CD14-positive monocyte (primary cell): ENCODE data around the gene KCNJ6. TPM values are rescaled to one million over a fixed set of nuclear protein-coding genes. Genes with fewer than 3 reads are reported as not detected.
"Not testable (repeated sequence)": the region's sequence is repeated elsewhere in the genome, so short reads cannot be mapped to it uniquely, and the experiment has no call there.

Experiments used
- DNase-seq, 3 donors: peaks; one replicate each; pipeline ENCODE4 v3.0.0-alpha.2; 2011 to 2022
- H2AFZ ChIP-seq: 2 replicates; pipeline ENCODE4 v1.6.0; 2012; ENCODE audit warnings: mild to moderate bottlenecking, low read depth, low read length, inconsistent platforms; ENCODE audit not compliant: insufficient read depth, poor library complexity, severe bottlenecking
- H3K27ac ChIP-seq, 2 donors: 1 replicate in 1 of 2; 2 replicates in 1 of 2; pipeline ENCODE4 v1.5.1; 2012 to 2013; ENCODE audit warnings: low read length in 2 of 2, control low read depth in 1 of 2, inconsistent platforms in 1 of 2, low read depth in 1 of 2, mild to moderate bottlenecking in 1 of 2
- H3K27me3 ChIP-seq, 2 donors: one replicate each; pipeline versions ENCODE4 v1.6.0 to v1.6.1; 2011 to 2013; ENCODE audit warnings: low read length in 2 of 2; ENCODE audit not compliant: control insufficient read depth in 2 of 2, insufficient read depth in 2 of 2
- H3K36me3 ChIP-seq, 2 donors: replicated peaks in 1 of 2; 1 replicate in 1 of 2; 2 replicates in 1 of 2; pipeline versions ENCODE4 v1.5.1 to v1.6.1; 2012 to 2013; ENCODE audit warnings: low read length in 2 of 2, control low read depth in 1 of 2, inconsistent platforms in 1 of 2, mild to moderate bottlenecking in 1 of 2; ENCODE audit not compliant: insufficient read depth in 2 of 2, control insufficient read depth in 1 of 2
- H3K4me1 ChIP-seq, 2 donors: 1 replicate in 1 of 2; 2 replicates in 1 of 2; pipeline versions ENCODE4 v1.5.1 to v1.6.1; 2012 to 2013; ENCODE audit warnings: low read length in 2 of 2, control low read depth in 1 of 2, inconsistent platforms in 1 of 2, mild to moderate bottlenecking in 1 of 2, moderate library complexity in 1 of 2; ENCODE audit not compliant: insufficient read depth in 2 of 2, control insufficient read depth in 1 of 2
- H3K4me2 ChIP-seq: replicated peaks from 2 replicates; pipeline ENCODE3; 2012; ENCODE audit warnings: low read length, moderate library complexity, mild to moderate bottlenecking; ENCODE audit not compliant: poor library complexity, severe bottlenecking; ENCODE audit errors: extremely low read depth
- H3K4me3 ChIP-seq, 3 experiments: fragments of 200-600 bp in 1 of 3; sonication (generic) in 1 of 3; replicated peaks in 1 of 3; 1 replicate in 2 of 3; 2 replicates in 1 of 3; pipeline ENCODE4 v1.5.1; 2011 to 2013; ENCODE audit warnings: low read length in 3 of 3, mild to moderate bottlenecking in 3 of 3, control low read depth in 2 of 3, low read depth in 2 of 3, inconsistent platforms in 1 of 3, moderate library complexity in 1 of 3
- H3K79me2 ChIP-seq: 2 replicates; pipeline ENCODE4 v1.6.0; 2012; ENCODE audit warnings: mild to moderate bottlenecking, control low read depth, inconsistent platforms, low read length, moderate library complexity; ENCODE audit not compliant: insufficient read depth
- H3K9ac ChIP-seq: 2 replicates; pipeline ENCODE4 v1.6.0; 2017; ENCODE audit warnings: low read length, mild to moderate bottlenecking; ENCODE audit not compliant: insufficient read depth, poor library complexity, severe bottlenecking
- H3K9me3 ChIP-seq, 2 donors: replicated peaks in 1 of 2; 1 replicate in 1 of 2; 2 replicates in 1 of 2; pipeline versions ENCODE4 v1.5.1 to v1.6.1; 2012 to 2013; ENCODE audit warnings: low read length in 2 of 2, control low read depth in 1 of 2; ENCODE audit not compliant: control insufficient read depth in 1 of 2, insufficient read depth in 1 of 2
- H4K20me1 ChIP-seq: 2 replicates; pipeline ENCODE4 v1.6.0; 2012; ENCODE audit warnings: mild to moderate bottlenecking, low read length, control low read depth, moderate library complexity; ENCODE audit not compliant: insufficient read depth
- H3K27ac Mint-ChIP-seq, 7 donors: one replicate each; pipeline ENCODE4 v1.8.0; 2020; ENCODE audit warnings: mild to moderate bottlenecking in 7 of 7, mixed read lengths in 7 of 7, moderate library complexity in 6 of 7, inconsistent platforms in 2 of 7
- H3K27me3 Mint-ChIP-seq, 3 donors: one replicate each; pipeline ENCODE4 v1.8.0; 2021 to 2022; ENCODE audit warnings: low read depth in 3 of 3, mild to moderate bottlenecking in 3 of 3, mixed read lengths in 3 of 3, moderate library complexity in 3 of 3, inconsistent platforms in 1 of 3
- H3K36me3 Mint-ChIP-seq, 2 donors: one replicate each; pipeline ENCODE4 v1.8.0; 2020; ENCODE audit warnings: mixed read lengths in 2 of 2, inconsistent platforms in 1 of 2, mild to moderate bottlenecking in 1 of 2
- H3K4me1 Mint-ChIP-seq: one replicate; pipeline ENCODE4 v1.8.0; 2020; ENCODE audit warnings: mild to moderate bottlenecking, mixed read lengths
- H3K4me3 Mint-ChIP-seq, 2 donors: one replicate each; pipeline ENCODE4 v1.8.0; 2020; ENCODE audit warnings: mild to moderate bottlenecking in 2 of 2, mixed read lengths in 2 of 2, moderate library complexity in 1 of 2
- H3K9me3 Mint-ChIP-seq, 7 donors: one replicate each; pipeline ENCODE4 v1.8.0; 2020 to 2022; ENCODE audit warnings: mixed read lengths in 7 of 7, mild to moderate bottlenecking in 6 of 7, moderate library complexity in 6 of 7, inconsistent platforms in 2 of 7
- CTCF ChIP-seq: fragments of 200-600 bp; IDR thresholded peaks from one replicate; pipeline ENCODE4 v1.8.0; 2022; ENCODE audit warnings: antibody characterized with exemption, mild to moderate bottlenecking
- WGBS: methylation state at CpG from one replicate; pipeline ENCODE4 v1.1.5; 2013; ENCODE audit warnings: missing lambda C conversion rate; ENCODE audit not compliant: insufficient coverage; 5-methylcytosine and 5-hydroxymethylcytosine counted together
- intact Hi-C, 2 donors: fragments of 100-400 bp; cut with micrococcal nuclease; formaldehyde crosslinking; loops; one replicate each; pipeline versions ENCODE4 v1.15.0 to v1.15.1; 2023
- polyA plus RNA-seq, 3 donors: library from polyadenylated mRNA; depleted of rRNA in 1 of 3; unstranded in 2 of 3; stranded (reverse) in 1 of 3; fragments of 300-500 nt in 2 of 3; fragments of >200 nt in 1 of 3; fragmentation: Illumina TruSeq in 2 of 3; gene quantifications; 1 replicate in 2 of 3; 2 replicates in 1 of 3; pipeline ENCODE4 v1.2.3, GENCODE V29; 2012 to 2021

Gene KCNJ6
- polyA plus RNA-seq, 3 donors = not detected

- Histone ChIP-seq H3K4me1 (no peaks in the 10 kb centered on the region), H3K79me2 (no peaks in the 10 kb centered on the region), H3K36me3 (no peaks in the 10 kb centered on the region), H2AFZ (no peak overlapping the region), H3K4me2 (no peak overlapping the region), H3K27ac (no peak overlapping the region), H4K20me1 (no peaks in the 10 kb centered on the region), H3K9me3 (peaks cover 12 to 17% of the 10 kb centered on the region in 2 donors), H3K9ac (no peak overlapping the region), H3K27me3 (no peaks in the 10 kb centered on the region), H3K4me3 (no peak overlapping the region)
- H3K4me3 Mint-ChIP-seq = no peak overlapping the region
- no CpG with 5 or more reads among the region's 1 CpG for WGBS
- intact Hi-C loops = no loop called here
- no peaks in the 10 kb centered on the region for H3K4me1 Mint-ChIP-seq
- H3K36me3 Mint-ChIP-seq = no peaks in the 10 kb centered on the region
- H3K9me3 Mint-ChIP-seq = peaks cover 6 to 23% (median 18%) of the 10 kb centered on the region in 7 donors
- no peak overlapping the region for H3K27ac Mint-ChIP-seq
- TF ChIP-seq CTCF = no peak
- H3K27me3 Mint-ChIP-seq = peaks cover 0 to 1% (median 0%) of the 10 kb centered on the region in 3 donors
- DNase-seq = no peak
Measured at GRCh38 chr21:37579356-37579755, 336.9 kb downstream of the KCNJ6 start.

GRCh38 chr21:37578471-37579126 is 337.7 kb downstream of the KCNJ6 start:
- Mint-ChIP-seq H3K4me3 (no peak overlapping the region), H3K27ac (no peak overlapping the region), H3K9me3 (peaks cover 6 to 23% (median 18%) of the 10 kb centered on the region in 7 donors), H3K27me3 (peaks cover 0 to 1% (median 0%) of the 10 kb centered on the region in 3 donors), H3K4me1 (no peaks in the 10 kb centered on the region), H3K36me3 (no peaks in the 10 kb centered on the region)
- Histone ChIP-seq H3K79me2 (no peaks in the 10 kb centered on the region), H3K4me3 (no peak overlapping the region), H2AFZ (no peak overlapping the region), H3K4me2 (no peak overlapping the region), H3K36me3 (no peaks in the 10 kb centered on the region), H3K9me3 (peaks cover 12 to 17% of the 10 kb centered on the region in 2 donors), H4K20me1 (no peaks in the 10 kb centered on the region), H3K27ac (no peak overlapping the region), H3K27me3 (no peaks in the 10 kb centered on the region), H3K9ac (no peak overlapping the region), H3K4me1 (no peaks in the 10 kb centered on the region)
- intact Hi-C loops = no loop called here
- DNase-seq = no peak
- TF ChIP-seq CTCF = no peak
- no CpG with 5 or more reads among the region's 2 CpGs for WGBS

GRCh38 chr21:37576929-37577328 is 339.3 kb downstream of the KCNJ6 start:
- H3K27ac ChIP-seq, DNase-seq, H3K27me3 Mint-ChIP-seq, H3K36me3 ChIP-seq, intact Hi-C loops, H3K4me3 Mint-ChIP-seq, H3K4me2 ChIP-seq, H3K79me2 ChIP-seq, H3K9ac ChIP-seq, H3K4me3 ChIP-seq, H3K27me3 ChIP-seq, H4K20me1 ChIP-seq, H2AFZ ChIP-seq, H3K36me3 Mint-ChIP-seq, H3K4me1 Mint-ChIP-seq, H3K27ac Mint-ChIP-seq, H3K4me1 ChIP-seq: not testable (repeated sequence)
- WGBS = no CpG with 5 or more reads among the region's 1 CpG
- peaks cover 12 to 17% of the 10 kb centered on the region in 2 donors for H3K9me3 ChIP-seq
- peaks cover 6 to 23% (median 18%) of the 10 kb centered on the region in 7 donors for H3K9me3 Mint-ChIP-seq
